ENCODE measurements around the gene EFCAB14.

- TF ChIP-seq, protein P1, sequence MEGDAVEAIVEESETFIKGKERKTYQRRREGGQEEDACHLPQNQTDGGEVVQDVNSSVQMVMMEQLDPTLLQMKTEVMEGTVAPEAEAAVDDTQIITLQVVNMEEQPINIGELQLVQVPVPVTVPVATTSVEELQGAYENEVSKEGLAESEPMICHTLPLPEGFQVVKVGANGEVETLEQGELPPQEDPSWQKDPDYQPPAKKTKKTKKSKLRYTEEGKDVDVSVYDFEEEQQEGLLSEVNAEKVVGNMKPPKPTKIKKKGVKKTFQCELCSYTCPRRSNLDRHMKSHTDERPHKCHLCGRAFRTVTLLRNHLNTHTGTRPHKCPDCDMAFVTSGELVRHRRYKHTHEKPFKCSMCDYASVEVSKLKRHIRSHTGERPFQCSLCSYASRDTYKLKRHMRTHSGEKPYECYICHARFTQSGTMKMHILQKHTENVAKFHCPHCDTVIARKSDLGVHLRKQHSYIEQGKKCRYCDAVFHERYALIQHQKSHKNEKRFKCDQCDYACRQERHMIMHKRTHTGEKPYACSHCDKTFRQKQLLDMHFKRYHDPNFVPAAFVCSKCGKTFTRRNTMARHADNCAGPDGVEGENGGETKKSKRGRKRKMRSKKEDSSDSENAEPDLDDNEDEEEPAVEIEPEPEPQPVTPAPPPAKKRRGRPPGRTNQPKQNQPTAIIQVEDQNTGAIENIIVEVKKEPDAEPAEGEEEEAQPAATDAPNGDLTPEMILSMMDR (IDR thresholded peaks at IDR 0.05), result no peak
- no peak for TF ChIP-seq POLR2A (IDR thresholded peaks at IDR 0.05)
These were observed 41.7 kb upstream of the EFCAB14 start for GRCh38 chr1:46760558-46761166.

Measured in thyroid gland (tissue), 4 donors.